IPS-NIHi7 (cell line): ENCODE results near the gene ANKS1B.
"Not testable (repeated sequence)": the region's sequence is repeated elsewhere in the genome, so short reads cannot be mapped to it uniquely, and the experiment has no call there.

Source experiments
- DNase-seq: peaks from one replicate; pipeline ENCODE4 v3.0.0; 2012; ENCODE audit warnings: mixed read lengths; ENCODE audit errors: extremely low spot score

The ANKS1B gene

DNA sequence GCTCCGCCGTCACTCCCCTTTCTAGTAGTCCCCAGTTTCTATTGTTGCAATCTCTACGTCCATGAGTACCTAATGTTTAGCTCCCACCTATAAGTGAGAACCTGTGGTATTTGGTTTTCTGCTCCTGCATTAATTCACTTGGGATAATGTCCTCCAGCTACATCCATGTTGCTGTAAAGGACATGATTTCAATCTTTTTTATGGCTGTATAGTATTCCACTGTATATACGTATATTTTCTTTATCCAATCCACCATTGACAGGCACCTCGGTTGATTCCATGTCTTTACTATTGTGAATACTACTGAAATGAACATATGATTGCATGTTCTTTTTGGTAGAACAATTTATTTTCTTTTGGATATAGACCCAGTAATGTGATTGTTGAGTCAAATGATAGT is 114.7 kb downstream of the ANKS1B start:
- DNase-seq: no peak

DNA sequence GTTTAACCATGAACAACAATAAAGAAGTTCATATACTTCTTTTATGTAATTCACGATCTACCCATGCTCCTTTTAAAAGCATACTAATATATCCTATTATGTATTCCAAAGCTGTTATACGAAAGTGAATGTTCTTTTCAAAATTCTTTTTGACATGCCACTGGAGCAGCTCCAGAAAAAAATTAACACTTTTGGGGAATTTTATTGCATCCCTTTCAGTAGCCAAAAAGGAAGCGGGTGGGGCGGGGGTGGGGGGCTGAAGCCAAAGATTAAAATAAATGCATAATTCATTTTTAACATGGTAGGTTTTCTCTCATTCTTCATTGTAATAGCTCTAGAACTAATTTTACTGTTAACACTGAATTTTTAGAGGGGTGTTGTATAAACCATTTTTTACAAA is 123.0 kb downstream of the ANKS1B start:
- DNase-seq: no peak

DNA sequence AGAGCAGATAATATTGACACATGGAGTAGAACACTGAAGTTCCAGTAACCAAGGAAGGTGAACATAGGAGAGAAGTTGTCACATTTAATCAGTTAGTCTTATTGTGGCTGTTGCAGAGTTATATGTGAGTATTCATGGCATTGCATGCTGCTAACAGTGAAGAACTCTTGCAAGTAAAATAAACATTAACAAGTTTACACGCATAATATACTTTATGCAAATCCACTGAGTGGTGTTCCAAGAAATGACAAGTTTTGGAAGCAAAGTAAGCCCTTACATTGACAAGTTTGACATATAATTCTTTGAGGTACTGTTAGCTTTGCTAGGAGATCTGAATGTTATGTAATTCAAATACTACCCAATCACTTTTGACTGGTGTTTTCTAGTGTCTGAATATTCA is 125.6 kb downstream of the ANKS1B start:
- DNase-seq: no peak

DNA sequence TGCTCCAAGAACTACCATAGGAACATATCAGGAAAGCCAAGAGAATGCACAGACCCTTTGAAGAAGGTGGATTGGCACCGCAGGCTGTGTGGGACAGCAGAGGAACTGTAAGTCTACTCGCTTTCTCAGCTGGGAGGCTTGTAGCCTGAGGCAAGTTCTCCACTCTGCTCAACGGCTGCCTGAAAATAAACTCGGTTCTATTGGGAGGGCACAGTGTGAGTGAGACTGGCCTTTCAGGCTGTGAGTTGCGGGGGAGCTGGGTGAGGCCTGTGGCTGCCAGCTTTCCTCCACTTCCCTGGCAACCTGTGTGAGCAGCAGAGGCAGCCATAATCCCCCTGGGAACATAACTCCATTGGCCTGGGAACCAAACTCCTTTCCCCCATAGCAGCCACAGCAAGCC is 132.1 kb downstream of the ANKS1B start:
- DNase-seq: no peak

DNA sequence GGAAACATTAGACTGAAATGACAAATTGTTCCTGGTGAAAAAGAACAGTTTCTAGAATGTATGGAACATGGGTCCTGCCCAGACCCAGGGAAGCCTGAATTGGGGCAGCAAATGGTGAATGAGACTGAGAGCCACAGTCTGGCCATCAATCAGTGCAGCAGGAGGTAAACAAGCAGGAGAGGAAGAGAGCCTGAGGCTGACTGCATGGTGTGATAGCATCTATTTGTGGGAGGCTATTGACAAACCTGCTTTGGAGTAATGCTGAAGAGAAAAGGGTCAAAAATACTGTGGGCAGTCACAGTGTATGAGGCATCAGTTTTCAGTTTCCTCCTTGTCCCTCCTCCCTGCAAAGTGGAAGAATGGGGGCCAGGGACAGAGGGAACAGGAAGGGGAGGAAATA is 136.8 kb downstream of the ANKS1B start:
- DNase-seq: peak; percentile 25

DNA sequence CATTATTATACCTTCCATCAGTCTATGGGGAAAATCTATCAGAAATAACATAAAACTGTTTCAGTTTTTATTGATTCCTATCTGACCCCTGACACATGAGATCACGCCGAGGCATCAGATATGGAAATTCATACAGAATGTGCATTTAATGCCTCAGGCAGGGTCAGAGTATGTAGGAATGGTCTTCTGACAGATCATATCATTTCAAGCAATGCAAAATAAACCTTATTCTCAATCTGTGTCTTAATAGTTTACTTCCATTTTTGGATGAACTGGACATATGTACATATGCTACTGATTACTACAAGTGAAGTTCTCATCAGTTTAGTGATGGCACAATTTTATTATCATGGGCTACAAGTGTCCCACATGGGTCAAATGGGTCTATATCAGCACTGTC is 150.0 kb downstream of the ANKS1B start:
- no peak for DNase-seq

DNA sequence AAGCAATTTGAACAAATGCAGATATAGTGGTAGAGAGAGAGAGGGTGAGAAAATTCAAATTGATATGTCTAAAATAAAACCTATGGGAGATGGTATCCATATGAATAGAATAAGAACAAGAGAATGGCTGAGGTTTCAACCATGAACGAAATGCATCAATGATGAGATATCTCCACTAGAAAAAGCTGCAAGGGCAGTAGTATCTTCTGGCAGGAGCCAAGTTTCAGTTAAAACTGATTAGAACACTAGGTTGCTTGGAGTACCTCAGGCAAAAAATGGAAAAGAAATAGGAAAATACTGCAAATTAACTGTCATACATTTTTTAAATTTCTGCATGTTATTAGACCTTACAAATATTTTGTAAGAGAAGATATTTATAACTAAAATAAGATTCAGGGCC is 151.3 kb downstream of the ANKS1B start:
- DNase-seq: no peak

DNA sequence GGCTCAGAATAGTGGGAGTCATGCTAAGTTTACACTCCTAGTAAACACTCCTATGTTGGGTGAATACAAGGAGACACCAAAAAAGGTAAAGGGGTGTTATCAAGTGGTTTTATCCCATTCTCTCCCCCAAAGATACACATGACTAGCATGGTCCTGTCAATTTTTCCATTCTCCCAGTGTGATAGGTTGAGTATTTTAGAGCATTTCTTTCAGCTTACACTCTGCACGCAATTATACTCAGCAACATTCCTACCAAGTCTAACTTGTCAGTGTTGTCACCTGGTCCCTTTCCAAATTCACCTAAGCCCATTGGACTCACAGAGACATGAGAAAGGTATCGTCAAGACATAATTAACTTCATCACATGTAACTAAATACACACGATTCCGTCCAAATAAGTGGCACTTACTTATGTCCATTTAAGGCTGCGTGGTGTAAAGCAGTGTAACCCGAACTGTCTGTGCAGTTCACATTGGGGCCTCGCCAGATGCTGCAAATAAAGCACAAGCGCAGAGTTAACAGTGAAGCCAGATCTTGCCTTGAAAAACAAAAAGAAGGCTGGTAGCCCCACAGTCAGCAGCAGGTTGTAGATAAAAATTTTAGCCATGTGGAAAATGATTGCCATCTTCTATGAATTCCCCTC is 159.7 kb downstream of the ANKS1B start:
- DNase-seq: no peak

DNA sequence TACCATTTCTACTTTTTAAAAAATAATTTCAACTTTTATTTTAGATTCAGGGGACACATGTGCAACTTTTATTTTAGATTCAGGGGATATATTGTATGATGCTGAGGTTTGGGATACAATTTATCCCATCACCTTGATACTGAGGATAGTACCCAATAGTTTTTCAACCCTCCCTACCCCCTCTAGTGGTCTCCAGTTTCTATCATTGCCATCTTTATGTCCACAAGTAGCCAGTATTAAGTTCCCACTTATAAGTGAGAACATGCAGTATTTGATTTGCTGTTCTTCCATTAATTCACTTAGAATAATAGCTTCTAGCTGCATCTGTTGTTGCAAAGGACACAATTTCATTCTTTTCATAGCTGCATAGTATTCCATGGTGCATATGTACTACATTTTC is 162.5 kb downstream of the ANKS1B start:
- no peak for DNase-seq

DNA sequence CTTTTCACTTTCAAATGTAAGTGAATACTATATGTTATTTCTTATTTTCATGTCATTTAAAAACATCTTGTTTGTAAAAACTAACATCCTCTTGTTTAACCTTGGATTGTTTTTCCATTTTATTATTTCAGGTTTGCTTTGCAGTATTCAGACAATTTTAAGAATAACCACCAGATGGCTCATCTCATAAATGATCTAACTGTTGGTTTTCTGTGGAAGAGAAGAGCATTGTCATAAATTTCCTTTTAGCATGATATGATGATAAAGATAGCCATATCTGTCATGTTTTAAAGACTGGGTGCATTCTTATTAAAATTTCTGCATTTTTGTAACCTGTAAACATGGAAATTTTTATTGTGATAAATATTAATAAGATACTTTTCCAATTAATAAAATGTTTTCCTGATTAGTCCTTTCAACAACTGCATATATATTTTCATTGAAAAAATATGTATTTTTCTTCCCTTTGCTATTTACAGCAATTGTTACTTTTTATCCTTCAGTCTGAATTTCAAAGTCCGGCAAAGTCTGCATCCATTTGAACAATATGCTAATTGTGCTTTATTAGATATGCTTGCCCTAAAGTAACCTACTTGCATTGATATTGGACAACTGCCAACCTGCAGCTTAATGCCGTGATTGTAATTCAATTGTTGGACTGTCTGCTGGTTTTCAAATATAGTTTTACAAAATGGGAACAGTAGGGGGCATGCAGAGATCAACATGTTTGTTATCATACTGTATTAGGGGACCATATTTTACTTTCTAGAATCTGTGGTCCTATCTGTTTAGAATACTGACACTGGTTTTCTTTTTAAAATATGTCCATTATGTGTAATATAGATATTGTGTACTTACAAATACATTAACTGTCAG is 173.8 kb downstream of the ANKS1B start:
- DNase-seq: no peak

DNA sequence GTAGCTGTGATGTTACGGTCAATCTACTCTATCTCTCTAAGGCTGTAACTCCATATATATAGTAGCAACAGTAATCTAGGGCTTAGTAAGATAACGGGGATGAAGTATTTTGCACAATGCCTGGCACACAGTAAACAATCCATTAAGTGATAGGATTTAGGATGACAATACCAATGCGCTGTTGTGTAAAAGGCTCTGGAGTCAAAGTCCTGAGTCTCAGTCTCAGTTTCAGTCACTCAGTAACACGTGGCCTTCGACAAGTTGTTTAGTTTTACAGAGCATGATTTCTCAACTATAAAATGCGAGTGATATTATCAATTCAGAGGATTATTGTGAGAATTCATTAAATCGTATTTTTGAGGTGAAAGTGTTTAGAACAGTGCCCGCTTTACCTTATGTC is 174.8 kb downstream of the ANKS1B start:
- DNase-seq: no peak

DNA sequence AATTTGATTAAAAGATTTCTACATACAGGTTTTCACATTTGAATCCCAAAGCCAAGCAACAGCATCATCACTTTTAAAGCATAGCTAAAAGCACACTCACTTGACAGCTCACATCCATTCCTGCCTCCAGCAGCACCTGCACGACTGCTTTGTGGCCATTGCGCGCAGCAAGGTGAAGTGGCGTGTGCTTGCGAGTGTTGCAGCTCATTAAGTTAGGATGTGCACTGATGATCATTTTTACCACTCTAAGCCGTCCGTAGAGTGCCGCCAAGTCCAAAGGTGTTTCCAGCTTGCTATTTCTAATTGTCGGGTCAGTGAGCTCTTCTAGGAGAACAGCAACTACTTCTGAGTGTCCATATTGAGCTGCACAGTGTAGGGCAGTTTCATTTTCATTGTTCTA is 178.4 kb downstream of the ANKS1B start:
- DNase-seq: no peak

DNA sequence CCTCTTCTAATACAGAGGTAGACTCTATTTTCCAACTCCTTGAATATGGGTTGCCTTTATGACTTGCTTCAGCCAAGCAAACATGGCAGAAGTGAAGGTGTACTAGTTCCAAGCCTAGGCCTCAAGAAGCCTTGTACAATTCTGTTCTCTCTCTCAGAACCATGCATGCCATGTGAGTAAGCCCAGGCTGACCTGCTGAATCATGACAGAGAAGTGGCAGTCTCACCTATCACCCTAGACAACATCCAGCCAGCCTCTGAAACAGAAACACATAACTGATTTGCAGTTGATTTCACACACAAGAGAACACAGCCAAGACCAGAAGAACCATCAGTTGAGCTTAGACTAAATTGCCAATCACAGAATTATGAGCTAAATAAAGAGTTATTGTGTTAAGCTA is 180.0 kb downstream of the ANKS1B start:
- no peak for DNase-seq

DNA sequence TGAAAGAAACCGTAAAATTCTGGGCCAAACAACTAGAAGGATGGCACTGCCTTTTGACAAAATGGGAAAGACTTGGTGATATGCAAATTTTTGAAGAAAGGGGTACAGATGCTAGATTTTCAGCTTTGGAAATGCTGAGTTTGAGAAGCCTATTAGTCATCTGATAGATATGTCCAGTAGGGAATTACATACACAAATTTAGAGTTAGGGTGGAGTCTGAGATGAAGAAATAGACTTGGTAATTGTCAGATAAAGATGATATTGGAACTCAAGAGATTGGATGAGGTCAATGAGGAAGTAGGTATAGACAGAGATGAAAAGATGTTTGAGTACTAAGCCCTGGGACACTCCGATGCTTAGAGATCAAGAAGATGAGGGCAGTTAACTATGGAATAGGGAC is 184.1 kb downstream of the ANKS1B start:
- DNase-seq: no peak

DNA sequence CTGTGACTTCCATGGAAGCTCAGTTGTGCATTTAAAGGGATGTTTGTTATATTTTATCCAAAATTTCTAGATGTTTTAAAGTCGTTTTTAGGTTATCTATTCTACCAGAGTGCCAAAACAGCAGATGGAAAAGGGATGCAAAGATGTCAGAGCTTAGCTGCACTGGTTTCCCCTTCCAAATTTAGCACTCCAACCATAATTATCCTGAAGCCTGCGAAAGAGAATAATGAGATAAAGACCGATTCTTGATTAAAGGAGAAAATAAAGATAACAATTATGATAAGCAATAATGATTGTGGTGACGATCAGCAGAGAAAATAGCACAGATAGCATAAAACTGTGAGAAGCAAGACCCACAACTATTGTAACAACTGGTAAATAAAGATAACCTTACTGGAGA is 186.8 kb downstream of the ANKS1B start:
- DNase-seq: not testable (repeated sequence)

DNA sequence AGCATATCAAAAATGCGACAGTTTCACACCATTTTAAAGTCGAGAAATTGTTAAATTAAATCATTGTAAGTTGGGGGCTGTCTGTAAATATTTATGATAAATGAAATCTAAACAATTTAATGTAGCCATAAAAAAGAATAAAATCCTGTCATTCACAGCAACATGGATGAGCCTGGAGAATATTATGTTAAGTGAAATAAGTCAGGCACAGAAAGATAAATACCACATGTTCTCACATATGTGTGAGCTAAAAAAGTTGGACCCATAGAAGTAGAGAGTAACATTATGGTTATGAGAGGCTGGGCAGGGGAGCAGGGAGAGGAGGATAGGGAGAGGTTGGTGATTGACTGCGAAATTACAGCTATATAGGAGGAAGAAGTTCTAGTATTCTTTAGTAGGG is 201.3 kb downstream of the ANKS1B start:
- no peak for DNase-seq

DNA sequence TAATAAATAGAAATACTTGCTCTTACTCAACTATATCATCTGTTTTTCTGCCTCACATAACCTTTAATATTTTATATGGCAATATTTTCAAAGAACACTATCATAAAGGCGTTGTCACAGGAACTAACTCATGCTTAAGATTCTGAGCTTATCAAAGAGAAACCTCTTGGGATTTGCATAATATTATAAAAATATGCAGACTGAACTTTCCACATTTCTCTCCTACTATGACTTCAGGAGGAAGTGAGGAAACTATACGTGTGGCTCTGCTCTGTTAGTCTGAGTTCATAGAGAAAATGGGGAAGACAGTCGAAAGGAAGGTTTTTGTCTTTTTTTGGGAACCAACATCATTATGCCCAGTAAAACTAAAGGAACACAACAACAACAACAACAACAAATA is 212.5 kb downstream of the ANKS1B start:
- DNase-seq: no peak

DNA sequence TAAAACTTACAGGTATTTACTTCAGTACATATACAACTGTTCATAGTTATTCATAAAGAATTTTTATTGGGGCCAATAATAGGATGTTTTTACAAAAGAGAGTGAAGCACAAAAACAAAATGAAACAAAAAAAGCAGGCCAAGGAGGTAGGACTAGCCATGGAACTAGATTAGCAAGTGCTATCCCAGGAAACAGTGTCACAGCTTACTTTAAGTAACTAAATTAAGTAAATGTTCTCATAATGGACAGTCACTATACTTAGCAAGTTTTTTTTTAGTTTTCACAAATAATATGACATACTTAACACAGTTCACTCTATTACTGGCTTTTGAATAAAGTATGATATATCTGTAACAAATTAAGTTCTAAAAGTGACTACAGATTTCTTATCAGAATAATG is 213.1 kb downstream of the ANKS1B start:
- no peak for DNase-seq

DNA sequence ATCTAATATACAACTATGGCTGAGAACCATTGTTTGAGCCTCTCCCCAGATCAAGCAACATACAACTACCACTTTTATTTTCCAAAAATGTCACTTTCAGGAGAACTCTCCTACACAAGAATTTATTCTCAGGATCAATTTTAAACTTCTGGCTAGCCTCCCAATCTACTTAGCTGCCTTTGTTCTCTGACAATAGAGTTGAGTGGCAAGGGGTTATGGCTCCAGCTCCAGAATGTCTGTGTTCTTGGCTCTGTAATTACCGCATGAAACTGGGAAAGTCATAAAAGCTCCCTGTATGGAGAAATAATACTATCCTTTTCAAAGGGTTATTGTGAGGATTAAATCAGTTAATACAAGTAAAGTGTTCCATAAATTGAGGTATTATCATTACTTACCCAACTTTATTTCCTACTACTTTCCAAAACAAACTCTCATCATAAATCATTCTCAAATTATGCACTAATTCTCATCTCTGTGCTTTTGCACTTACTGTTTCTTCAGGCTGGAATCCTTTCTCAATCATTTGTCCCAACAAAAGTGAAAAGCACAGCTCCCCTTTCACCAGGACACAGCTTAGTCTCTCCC is 215.2 kb downstream of the ANKS1B start:
- DNase-seq: no peak

DNA sequence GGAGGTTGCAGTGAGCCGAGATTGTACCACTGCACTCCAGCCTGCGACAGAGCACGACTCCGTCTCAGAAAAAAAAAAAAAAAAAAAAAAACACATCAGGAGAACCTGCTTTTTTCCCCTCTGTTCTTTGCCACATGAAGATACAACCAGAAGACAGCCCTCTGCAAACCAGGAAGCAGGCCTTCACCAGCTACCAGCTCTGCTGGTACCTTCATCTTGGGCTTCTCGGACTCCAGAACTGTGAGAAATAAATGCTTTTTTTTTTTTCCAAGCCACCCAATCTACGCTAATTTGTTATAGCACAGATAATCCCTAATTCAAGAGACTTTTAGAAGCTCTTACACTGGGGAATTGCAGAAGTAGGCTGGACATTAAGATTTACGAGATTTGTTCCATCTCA is 216.0 kb downstream of the ANKS1B start:
- no peak for DNase-seq

DNA sequence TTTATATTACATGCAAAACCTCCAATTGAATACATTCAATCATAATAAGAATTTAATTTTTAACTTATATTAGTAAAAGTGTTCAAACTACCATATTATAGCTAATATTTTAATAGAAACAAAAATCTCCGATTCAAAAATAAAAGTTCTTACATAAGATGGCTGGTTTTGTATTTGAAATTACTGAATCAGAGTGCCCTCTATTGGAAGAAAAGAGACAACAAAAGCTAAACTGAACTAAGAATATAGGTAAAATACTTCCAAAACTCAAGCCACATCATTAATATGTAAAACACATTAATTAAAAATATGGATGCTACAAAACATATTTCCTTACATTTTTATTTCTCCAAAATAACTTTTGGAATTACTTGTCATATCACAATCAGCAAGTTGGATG is 216.9 kb downstream of the ANKS1B start:
- no peak for DNase-seq

DNA sequence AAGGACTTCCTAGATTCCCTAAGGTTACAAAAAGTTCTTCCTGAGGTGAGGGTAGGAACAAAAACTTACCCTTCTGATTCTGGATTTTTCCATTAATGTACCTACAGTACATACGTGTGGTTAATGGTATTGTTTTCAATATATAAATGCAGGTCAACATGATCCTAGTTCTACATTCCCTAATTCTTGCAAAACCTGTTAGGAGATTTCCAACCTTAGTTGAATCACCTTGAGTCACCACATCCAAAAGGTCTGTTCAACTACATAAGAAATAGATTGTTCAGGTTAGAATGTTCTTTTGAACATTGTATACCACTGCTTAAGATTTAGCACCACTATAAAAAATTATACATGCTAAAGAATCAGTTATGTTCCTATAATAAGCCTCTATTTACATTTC is 218.3 kb downstream of the ANKS1B start:
- no peak for DNase-seq

DNA sequence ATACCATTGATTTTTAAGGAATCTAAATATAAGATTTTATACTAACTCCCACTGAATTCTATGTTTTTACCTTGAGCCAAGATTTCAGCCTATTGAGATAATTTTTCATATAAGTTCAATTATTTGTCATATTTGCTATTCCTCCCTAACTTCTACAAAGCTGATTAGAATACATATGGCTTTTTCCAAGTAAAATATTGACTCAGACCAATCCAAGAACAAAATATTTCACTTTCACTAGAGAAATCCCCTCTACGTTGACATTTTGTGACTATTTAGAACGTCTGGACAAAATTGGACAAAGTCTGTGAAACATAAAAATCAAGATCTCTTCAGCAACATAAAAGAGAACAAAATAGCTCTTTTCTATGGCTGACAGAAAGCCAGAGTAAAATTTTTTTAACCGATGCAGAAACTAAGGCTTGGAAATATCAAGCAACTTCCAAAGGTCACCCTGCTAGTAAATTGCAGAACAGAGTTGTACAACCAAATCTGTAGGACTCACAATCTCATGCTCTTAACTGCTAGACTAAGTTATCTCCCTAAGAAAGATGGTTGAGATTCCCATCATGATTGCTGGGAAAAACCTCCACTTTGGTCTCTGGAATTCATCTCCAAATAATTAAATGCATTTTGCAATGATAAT is 219.1 kb downstream of the ANKS1B start:
- DNase-seq: no peak
